Retinal pigment epithelial cell (primary cell): Measurements from ENCODE around the gene UBE2L3.
A peak's percentile ranks its signal among the peaks of the same experiment; 100 is the strongest.

Experiments used
- DNase-seq: peaks from one replicate; pipeline ENCODE4 v3.0.0-alpha.2; 2010; ENCODE audit warnings: low read depth
- H3K4me3 ChIP-seq: 2 replicates; pipeline ENCODE4 v1.5.1; 2011; ENCODE audit warnings: mild to moderate bottlenecking, low read length, control low read depth, moderate library complexity
- TF ChIP-seq, protein P1 (sequence below): conservative IDR thresholded peaks from 2 replicates; pipeline ENCODE4 v1.5.1; 2011; ENCODE audit warnings: low read depth, low read length, control low read depth, inconsistent platforms

UBE2L3 gene

DNA sequence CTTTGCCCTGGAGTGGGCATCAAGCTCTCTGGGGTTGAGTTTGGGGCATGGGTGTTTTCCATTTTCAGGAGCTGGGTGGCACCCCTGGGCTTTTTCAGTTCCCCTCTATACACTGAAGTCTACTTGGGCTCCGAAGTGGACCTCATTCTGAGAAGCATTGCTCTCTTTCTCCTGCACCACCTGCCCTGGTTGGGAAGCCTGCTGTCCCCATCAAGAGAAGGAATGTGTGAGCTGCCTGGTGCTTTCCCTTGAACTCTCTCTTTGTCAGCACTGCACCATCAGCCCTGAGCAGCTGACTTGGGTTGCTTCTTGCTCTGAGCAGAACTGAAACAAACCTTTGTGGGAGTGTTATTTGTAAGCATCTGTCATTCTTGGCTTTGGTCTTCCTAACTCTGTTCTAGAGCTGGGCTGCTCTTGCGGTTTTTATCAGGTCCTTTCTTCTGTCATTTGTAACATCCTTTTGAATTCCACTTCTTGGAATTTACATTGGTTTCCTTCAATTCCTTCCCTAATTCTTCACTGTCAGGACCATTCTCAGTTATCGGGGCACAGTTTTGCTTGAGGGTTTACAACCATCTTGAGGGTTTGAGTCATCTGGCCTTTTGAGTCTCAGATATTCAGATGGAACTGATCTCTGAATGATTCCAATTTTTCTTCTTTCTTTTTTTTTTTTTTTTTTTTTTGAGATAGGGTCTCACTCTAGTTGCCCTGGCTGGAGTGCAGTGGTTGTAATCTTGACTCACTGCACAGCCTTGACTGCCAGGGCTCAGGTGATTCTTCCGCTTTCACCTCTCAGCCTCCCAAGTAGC, 20.5 kb downstream of the UBE2L3 start:
- no peak for DNase-seq
- TF ChIP-seq, protein P1, sequence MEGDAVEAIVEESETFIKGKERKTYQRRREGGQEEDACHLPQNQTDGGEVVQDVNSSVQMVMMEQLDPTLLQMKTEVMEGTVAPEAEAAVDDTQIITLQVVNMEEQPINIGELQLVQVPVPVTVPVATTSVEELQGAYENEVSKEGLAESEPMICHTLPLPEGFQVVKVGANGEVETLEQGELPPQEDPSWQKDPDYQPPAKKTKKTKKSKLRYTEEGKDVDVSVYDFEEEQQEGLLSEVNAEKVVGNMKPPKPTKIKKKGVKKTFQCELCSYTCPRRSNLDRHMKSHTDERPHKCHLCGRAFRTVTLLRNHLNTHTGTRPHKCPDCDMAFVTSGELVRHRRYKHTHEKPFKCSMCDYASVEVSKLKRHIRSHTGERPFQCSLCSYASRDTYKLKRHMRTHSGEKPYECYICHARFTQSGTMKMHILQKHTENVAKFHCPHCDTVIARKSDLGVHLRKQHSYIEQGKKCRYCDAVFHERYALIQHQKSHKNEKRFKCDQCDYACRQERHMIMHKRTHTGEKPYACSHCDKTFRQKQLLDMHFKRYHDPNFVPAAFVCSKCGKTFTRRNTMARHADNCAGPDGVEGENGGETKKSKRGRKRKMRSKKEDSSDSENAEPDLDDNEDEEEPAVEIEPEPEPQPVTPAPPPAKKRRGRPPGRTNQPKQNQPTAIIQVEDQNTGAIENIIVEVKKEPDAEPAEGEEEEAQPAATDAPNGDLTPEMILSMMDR: no peak
- H3K4me3 ChIP-seq: no peak overlapping the region

DNA sequence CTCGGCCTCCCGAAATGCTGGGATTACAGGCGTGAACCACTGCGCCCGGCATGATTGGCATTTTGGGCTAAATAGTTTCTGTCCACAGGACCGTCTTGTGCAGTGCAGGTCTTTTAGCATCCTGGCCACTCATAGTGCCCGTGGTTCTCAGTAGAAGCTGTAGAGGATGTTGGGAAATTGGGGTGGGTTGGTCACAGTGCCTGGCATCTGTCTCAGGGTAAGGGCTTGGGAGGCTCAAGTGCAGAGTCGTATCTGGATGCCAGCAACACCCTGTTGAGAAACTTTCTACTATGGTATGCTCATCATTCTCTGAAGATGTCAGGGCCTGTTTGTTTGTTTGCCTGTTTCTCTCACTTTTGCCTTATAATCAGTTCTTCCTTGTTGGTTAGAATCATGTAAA, 21.9 kb downstream of the UBE2L3 start:
- no peak for DNase-seq
- TF ChIP-seq, protein P1: no peak
- no peak overlapping the region for H3K4me3 ChIP-seq

- DNase-seq: no peak
- no peak overlapping the region for H3K4me3 ChIP-seq
- TF ChIP-seq, protein P1: no peak
Observed at GRCh38 chr22:21590809-21591641, 23.5 kb downstream of the UBE2L3 start.

GRCh38 chr22:21591695-21592094, 24.2 kb downstream of the UBE2L3 start:
- TF ChIP-seq, protein P1: no peak
- DNase-seq: no peak
- H3K4me3 ChIP-seq: no peak overlapping the region

DNA sequence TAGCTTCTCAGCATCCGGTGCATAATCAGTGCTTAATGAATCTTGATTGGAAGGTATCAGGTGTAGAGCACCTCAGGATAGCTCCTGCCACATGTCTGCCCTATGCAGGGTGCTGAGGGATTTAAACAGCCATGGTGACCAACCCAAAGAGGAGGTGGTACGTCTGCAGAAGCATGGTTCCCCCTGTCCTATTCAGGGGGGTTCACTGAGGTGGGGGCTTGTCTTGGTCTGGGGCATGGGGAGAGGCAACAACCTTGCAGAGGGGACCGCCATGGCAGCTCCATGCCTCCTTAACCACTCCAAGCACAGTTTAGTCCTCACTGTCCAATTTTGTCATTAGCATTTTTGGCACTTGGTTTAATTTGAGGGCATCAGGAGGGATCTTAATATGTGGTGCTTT, 24.9 kb downstream of the UBE2L3 start:
- no peak for DNase-seq
- TF ChIP-seq, protein P1: no peak
- no peak overlapping the region for H3K4me3 ChIP-seq

DNA sequence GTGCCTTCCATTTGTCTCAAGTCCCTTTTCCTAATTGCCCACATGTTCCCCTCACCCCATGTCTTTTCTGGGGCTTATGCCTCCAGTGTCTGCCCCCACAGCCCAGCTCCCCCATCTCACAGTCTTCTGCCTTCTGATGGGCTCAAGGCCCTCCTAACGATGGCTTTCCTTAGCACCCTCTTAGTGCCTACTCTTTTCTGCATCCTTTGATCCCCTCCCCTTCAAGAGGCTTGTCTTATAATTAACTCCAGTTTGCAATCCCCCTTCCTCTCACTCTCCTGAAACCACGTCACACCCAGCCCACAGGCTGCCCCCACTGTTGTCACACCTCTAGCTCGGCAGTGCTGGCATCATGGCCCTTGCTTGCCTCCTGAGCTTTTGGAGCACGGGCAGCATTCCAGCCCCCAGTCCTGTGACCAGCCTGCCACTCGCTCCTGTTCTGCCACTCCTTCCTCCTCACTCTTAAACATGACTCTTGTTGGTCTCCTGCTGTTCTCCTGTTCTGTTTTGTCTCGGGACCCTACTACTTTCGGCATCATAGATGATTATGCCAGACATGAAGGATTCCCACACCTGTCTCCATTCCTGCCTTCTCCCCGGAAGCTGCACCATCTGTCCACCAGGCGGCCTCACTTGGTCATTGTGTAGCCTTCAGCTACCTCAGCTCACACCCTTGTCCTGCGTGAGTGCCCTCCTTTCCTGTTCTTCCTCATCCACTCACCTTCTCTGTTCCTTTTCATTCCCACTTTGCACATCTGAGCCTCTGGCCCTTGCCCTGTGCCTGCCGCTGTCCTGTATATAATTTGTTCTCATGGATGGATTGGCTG, 26.1 kb downstream of the UBE2L3 start:
- no peak overlapping the region for H3K4me3 ChIP-seq
- TF ChIP-seq, protein P1: peak; percentile 61
- no peak for DNase-seq
